SK-N-SH (cell line): ENCODE results near the gene GPN2. TPM values are rescaled to one million over a fixed set of nuclear protein-coding genes. Genes with fewer than 3 reads are reported as not detected.

Source experiments
- CTCF ChIA-PET: fragments of 300-600, 350-600 bp; formaldehyde crosslinking; extraction: SDS; loops from one replicate; lab custom pipeline; 2021; lab: Yijun Ruan, JAX
- POLR2A ChIA-PET: fragments of 350-600 bp; sonication (Branson Sonifier 250); formaldehyde crosslinking; extraction: SDS; loops from one replicate; lab custom pipeline; 2020; ENCODE audit warnings: antibody characterized with exemption, inconsistent platforms; lab: Yijun Ruan, JAX
- DNase-seq: peaks from one replicate; pipeline ENCODE4 v3.0.0; 2012
- H2AFZ ChIP-seq: fragments of 200-600 bp; sonication (generic); 2 replicates; pipeline ENCODE4 v1.8.1; 2016; ENCODE audit warnings: antibody characterized with exemption, mild to moderate bottlenecking, low read depth
- H3F3A ChIP-seq: fragments of 200-600 bp; sonication (generic); replicated peaks from 2 replicates; pipeline ENCODE3; 2016; ENCODE audit warnings: antibody characterized with exemption, mild to moderate bottlenecking; ENCODE audit not compliant: insufficient read depth
- H3K27ac ChIP-seq, 2 experiments: fragments of 200-500 bp in 1 of 2; fragments of 200-600 bp in 1 of 2; sonication (Bioruptor generic) in 1 of 2; sonication (generic), shearing (Covaris generic) in 1 of 2; 2 replicates each; pipeline versions ENCODE4 v1.5.1 to v1.6.1; 2014 to 2016; ENCODE audit warnings: low read depth in 2 of 2, inconsistent platforms in 1 of 2, low read length in 1 of 2, mild to moderate bottlenecking in 1 of 2, mixed read lengths in 1 of 2
- H3K27me3 ChIP-seq: fragments of 200-600 bp; sonication (generic), shearing (Covaris generic); 2 replicates; pipeline ENCODE4 v1.6.1; 2016; ENCODE audit warnings: mixed run types; ENCODE audit not compliant: insufficient read depth
- H3K36me3 ChIP-seq, 2 experiments: fragments of 200-500 bp in 1 of 2; fragments of 200-600 bp in 1 of 2; sonication (Bioruptor generic) in 1 of 2; sonication (generic) in 1 of 2; replicated peaks in 1 of 2; 2 replicates each; pipeline versions ENCODE3 to v1.5.1; 2014 to 2016; ENCODE audit warnings: low read length in 1 of 2, mild to moderate bottlenecking in 1 of 2; ENCODE audit not compliant: insufficient read depth in 2 of 2, control insufficient read depth in 1 of 2
- H3K4me1 ChIP-seq, 2 experiments: fragments of 200-500 bp in 1 of 2; fragments of 200-600 bp in 1 of 2; sonication (Bioruptor generic) in 1 of 2; sonication (generic), shearing (Covaris generic) in 1 of 2; 2 replicates each; pipeline versions ENCODE4 v1.5.1 to v1.6.1; 2014 to 2016; ENCODE audit warnings: low read depth in 1 of 2, low read length in 1 of 2, mixed run types in 1 of 2; ENCODE audit not compliant: insufficient read depth in 2 of 2, control insufficient read depth in 1 of 2
- H3K4me2 ChIP-seq: fragments of 200-600 bp; sonication (generic), shearing (Covaris generic); 2 replicates; pipeline ENCODE4 v1.6.1; 2017; ENCODE audit warnings: mixed run types
- H3K4me3 ChIP-seq, 2 experiments: fragments of 200-500 bp in 1 of 2; fragments of 200-600 bp in 1 of 2; sonication (Bioruptor generic) in 1 of 2; sonication (generic), shearing (Covaris generic) in 1 of 2; 2 replicates each; pipeline versions ENCODE4 v1.5.1 to v1.8.1; 2014 to 2016; ENCODE audit warnings: low read depth in 2 of 2, inconsistent platforms in 1 of 2, low read length in 1 of 2, mild to moderate bottlenecking in 1 of 2, mixed read lengths in 1 of 2, moderate library complexity in 1 of 2
- H3K79me2 ChIP-seq: fragments of 200-600 bp; sonication (generic); 2 replicates; pipeline ENCODE4 v1.8.1; 2017; ENCODE audit warnings: mild to moderate bottlenecking; ENCODE audit not compliant: insufficient read depth
- H3K9ac ChIP-seq: fragments of 200-600 bp; sonication (generic); 2 replicates; pipeline ENCODE4 v1.6.1; 2017; ENCODE audit warnings: mixed run types
- H3K9me2 ChIP-seq: fragments of 200-600 bp; sonication (generic); 2 replicates; pipeline ENCODE4 v1.6.1; 2017; ENCODE audit warnings: mixed run types
- H3K9me3 ChIP-seq: fragments of 200-600 bp; sonication (generic); 2 replicates; pipeline ENCODE4 v1.6.1; 2017; ENCODE audit warnings: mixed run types, mild to moderate bottlenecking, moderate library complexity
- H4K20me1 ChIP-seq: fragments of 200-600 bp; sonication (generic); 2 replicates; pipeline ENCODE4 v1.6.1; 2017; ENCODE audit warnings: mild to moderate bottlenecking, mixed run types; ENCODE audit not compliant: insufficient read depth
- FOXJ3 ChIP-seq: sonication (generic); formaldehyde crosslinking; IDR thresholded peaks from 2 replicates; pipeline ENCODE4 v1.5.1; 2020; ENCODE audit warnings: mild to moderate bottlenecking, missing genetic modification reagents
- FOXM1 ChIP-seq: IDR thresholded peaks from 2 replicates; pipeline ENCODE4 v1.4.0; 2012; ENCODE audit warnings: low read depth, mild to moderate bottlenecking
- GATA2 ChIP-seq: sonication (generic); formaldehyde crosslinking; IDR thresholded peaks from 2 replicates; pipeline ENCODE4 v1.5.0; 2020; ENCODE audit warnings: mild to moderate bottlenecking, missing genetic modification reagents
- NFIC ChIP-seq: IDR thresholded peaks from 2 replicates; pipeline ENCODE4 v1.4.0; 2012; ENCODE audit warnings: borderline replicate concordance
- NRF1 ChIP-seq: IDR thresholded peaks from 2 replicates; pipeline ENCODE4 v1.6.1; 2012; ENCODE audit warnings: low read depth, mild to moderate bottlenecking, low read length
- RAD21 ChIP-seq: IDR thresholded peaks from 2 replicates; pipeline ENCODE4 v1.6.1; 2012; ENCODE audit warnings: mild to moderate bottlenecking, low read length
- RFX5 ChIP-seq: IDR thresholded peaks from 2 replicates; pipeline ENCODE4 v1.6.1; 2012; ENCODE audit warnings: mild to moderate bottlenecking, improper control_type of control experiment, low read length
- SIN3A ChIP-seq: IDR thresholded peaks from 2 replicates; pipeline ENCODE4 v1.6.1; 2012; ENCODE audit warnings: low read depth, mild to moderate bottlenecking, low read length, moderate library complexity, borderline replicate concordance
- TCF12 ChIP-seq: IDR thresholded peaks from 2 replicates; pipeline ENCODE4 v1.4.0; 2012
- WGBS: methylation state at CpG from one replicate; pipeline ENCODE4 v1.1.6; 2017; ENCODE audit warnings: low lambda C conversion rate; 5-methylcytosine and 5-hydroxymethylcytosine counted together
- polyA plus RNA-seq, 3 experiments: library from polyadenylated mRNA; depleted of rRNA; stranded (reverse); fragments of >200 nt; gene quantifications; 2 replicates each; pipeline ENCODE4 v1.2.3, GENCODE V29; 2012
- TF ChIP-seq, protein P1 (sequence below): IDR thresholded peaks from 2 replicates; pipeline ENCODE4 v1.6.1; 2012; ENCODE audit warnings: mild to moderate bottlenecking, low read depth, low read length, moderate library complexity
- TF ChIP-seq, protein P2 (sequence below): IDR thresholded peaks from 2 replicates; pipeline ENCODE4 v1.4.0; 2012; ENCODE audit warnings: low read depth, borderline replicate concordance

The GPN2 gene
- polyA plus RNA-seq, 1 of the 3 experiments (the other 2 are of a cell fraction): 24.0 TPM

- no peak overlapping the region for H3K4me2 ChIP-seq
- peaks cover 3% of the 10 kb centered on the region for H3F3A ChIP-seq
- 91% methylated on average over 17 of the region's 23 CpGs for WGBS
- no peak overlapping the region for H2AFZ ChIP-seq
- peaks cover 25% of the 10 kb centered on the region for H3K79me2 ChIP-seq
- H3K36me3 ChIP-seq: peaks cover 17 to 36% of the 10 kb centered on the region in 2 experiments
- no peaks in the 10 kb centered on the region for H3K27me3 ChIP-seq
- ChIA-PET POLR2A (no interaction called here), CTCF (interaction anchor here (0.9 kb wide), 1 partner anchor 39 kb away, joined by 3 read pairs; no protein-coding TSS in a partner anchor)
- no peaks in the 10 kb centered on the region for H3K9me3 ChIP-seq
- no peak for DNase-seq
- no peaks in the 10 kb centered on the region for H4K20me1 ChIP-seq
- no peak overlapping the region for H3K9ac ChIP-seq
- TF ChIP-seq SIN3A (no peak), RAD21 (no peak), FOXM1 (no peak), NFIC (no peak), NRF1 (no peak), RFX5 (no peak), TCF12 (no peak), GATA2 (CRISPR knock-in tag) (no peak)
- TF ChIP-seq, protein P1, sequence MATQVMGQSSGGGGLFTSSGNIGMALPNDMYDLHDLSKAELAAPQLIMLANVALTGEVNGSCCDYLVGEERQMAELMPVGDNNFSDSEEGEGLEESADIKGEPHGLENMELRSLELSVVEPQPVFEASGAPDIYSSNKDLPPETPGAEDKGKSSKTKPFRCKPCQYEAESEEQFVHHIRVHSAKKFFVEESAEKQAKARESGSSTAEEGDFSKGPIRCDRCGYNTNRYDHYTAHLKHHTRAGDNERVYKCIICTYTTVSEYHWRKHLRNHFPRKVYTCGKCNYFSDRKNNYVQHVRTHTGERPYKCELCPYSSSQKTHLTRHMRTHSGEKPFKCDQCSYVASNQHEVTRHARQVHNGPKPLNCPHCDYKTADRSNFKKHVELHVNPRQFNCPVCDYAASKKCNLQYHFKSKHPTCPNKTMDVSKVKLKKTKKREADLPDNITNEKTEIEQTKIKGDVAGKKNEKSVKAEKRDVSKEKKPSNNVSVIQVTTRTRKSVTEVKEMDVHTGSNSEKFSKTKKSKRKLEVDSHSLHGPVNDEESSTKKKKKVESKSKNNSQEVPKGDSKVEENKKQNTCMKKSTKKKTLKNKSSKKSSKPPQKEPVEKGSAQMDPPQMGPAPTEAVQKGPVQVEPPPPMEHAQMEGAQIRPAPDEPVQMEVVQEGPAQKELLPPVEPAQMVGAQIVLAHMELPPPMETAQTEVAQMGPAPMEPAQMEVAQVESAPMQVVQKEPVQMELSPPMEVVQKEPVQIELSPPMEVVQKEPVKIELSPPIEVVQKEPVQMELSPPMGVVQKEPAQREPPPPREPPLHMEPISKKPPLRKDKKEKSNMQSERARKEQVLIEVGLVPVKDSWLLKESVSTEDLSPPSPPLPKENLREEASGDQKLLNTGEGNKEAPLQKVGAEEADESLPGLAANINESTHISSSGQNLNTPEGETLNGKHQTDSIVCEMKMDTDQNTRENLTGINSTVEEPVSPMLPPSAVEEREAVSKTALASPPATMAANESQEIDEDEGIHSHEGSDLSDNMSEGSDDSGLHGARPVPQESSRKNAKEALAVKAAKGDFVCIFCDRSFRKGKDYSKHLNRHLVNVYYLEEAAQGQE: no peak
- H3K27ac ChIP-seq: no peak overlapping the region
- H3K4me1 ChIP-seq: peaks cover 0 to 7% of the 10 kb centered on the region in 2 experiments; a peak in 1 of 4 replicates
- H3K9me2 ChIP-seq: no peaks in the 10 kb centered on the region
- H3K4me3 ChIP-seq: no peak overlapping the region
Observed at GRCh38 chr1:26833432-26834405, 56.4 kb downstream of the GPN2 start.

DNA sequence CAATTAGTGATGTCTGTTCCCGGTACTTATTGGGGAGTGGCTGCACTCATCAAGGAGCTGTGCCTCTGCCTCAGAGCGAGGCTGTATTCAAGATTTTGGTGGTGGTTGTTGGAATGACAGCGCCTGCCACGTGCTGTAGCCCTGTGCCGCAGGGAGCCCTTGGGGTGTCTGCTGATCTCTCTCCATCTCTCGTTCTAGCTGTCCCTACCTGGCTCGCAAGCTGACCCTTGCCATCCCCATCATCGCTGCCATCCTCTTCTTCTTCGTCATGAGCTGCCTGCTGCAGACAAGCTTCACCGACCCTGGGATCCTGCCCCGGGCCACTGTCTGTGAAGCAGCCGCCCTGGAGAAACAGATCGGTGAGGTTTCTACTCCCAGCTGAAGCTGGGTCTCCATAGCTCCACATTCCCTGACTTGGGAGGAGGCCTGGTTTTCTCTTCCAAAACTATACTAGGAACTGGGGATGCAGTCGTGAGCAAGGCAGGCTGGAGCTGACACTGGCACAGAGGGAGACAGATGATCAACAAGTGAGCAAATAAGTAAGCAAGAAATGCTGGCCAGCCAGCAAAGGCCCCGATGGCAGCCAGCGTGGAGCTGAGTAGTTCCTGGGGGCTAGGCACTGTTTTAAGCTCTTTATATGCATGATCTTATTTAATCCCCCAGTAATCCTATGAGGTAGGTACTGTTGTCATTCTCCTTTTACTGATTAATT, 57.7 kb downstream of the GPN2 start:
- H3K36me3 ChIP-seq: peaks cover 13 to 33% of the 10 kb centered on the region in 2 experiments
- TF ChIP-seq TCF12 (no peak), FOXJ3 (CRISPR knock-in tag) (no peak)
- TF ChIP-seq, protein P2, sequence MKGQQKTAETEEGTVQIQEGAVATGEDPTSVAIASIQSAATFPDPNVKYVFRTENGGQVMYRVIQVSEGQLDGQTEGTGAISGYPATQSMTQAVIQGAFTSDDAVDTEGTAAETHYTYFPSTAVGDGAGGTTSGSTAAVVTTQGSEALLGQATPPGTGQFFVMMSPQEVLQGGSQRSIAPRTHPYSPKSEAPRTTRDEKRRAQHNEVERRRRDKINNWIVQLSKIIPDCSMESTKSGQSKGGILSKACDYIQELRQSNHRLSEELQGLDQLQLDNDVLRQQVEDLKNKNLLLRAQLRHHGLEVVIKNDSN: no peak
- TF ChIP-seq, all 33 proteins: peak for 0
- Histone ChIP-seq H3K27me3 (no peaks in the 10 kb centered on the region), H3K79me2 (peaks cover 36% of the 10 kb centered on the region), H4K20me1 (no peaks in the 10 kb centered on the region), H3K9me2 (no peaks in the 10 kb centered on the region), H3K9me3 (no peaks in the 10 kb centered on the region), H3K4me3 (no peak overlapping the region), H3K4me2 (no peak overlapping the region), H3F3A (peaks cover 3% of the 10 kb centered on the region), H3K4me1 (peaks cover 0 to 15% of the 10 kb centered on the region in 2 experiments; a peak in 1 of 4 replicates), H3K27ac (no peak overlapping the region), H2AFZ (no peak overlapping the region), H3K9ac (no peak overlapping the region)
- ChIA-PET POLR2A (no interaction called here), CTCF (interaction anchor here (0.8 to 3.5 kb wide), 3 partner anchors 28 to 229 kb away, joined by 3 to 15 read pairs (median 5); no protein-coding TSS in a partner anchor)
- DNase-seq: no peak
- 94% methylated on average over 15 of the region's 16 CpGs for WGBS
